GM21786 (cell line): Measurements from ENCODE around the gene BOLA1.
"Not testable (repeated sequence)": the region's sequence is repeated elsewhere in the genome, so short reads cannot be mapped to it uniquely, and the experiment has no call there.

Experiments used
- ATAC-seq: cut with Tn5 transposase; IDR thresholded peaks from one replicate; pipeline ENCODE4 v1.9.1; 2021; ENCODE audit not compliant: unreplicated experiment

The BOLA1 gene

GRCh38 chr1:149928401-149928724, 29.0 kb downstream of the BOLA1 start:
- ATAC-seq: no peak

DNA sequence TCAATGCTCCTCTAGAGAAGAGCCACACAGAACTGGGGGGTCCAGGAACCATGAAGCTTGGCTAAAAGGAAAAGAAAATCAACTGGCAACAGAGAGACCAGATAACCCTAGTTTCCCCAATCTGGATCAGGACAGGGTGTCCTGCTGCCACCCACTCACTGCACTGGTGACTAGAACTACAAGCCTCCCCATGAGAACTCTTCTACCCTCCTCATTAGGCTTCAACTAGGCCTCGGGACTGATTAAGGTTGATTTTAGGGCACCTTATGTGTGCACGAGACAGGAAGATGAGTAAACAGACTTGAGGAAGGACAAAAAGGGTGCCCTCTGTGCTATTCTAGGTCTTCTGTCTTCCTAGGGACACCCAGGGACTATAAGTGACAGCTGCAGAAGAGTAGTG, 30.5 kb downstream of the BOLA1 start:
- no peak for ATAC-seq

DNA sequence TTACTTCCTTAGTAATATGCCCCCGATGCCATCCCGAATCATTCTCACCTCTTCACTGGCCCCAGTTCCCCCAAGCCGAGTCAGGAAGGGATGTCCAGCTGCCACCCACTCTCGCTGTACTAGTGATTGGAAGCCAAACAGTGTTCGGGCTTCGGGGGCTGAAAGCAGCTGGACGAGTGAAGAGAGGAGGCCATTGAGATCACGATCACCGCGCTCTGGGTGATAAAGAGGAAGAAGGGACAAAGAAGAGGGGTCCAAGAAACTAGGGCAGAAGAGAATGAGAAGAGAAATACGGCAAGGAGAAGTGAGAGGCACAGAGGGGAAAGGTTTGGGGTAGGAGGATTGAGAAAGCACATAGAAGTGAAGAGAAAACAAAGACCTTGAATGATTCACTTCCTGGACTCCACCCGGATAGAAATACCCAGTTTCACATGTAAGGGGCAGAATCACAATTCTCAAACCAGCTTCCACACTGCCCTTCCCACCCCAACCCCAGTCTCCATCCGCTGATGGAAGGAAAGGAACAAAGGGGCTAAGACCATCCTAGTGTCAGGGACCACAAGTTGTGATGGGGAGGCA, 31.9 kb downstream of the BOLA1 start:
- ATAC-seq: no peak

GRCh38 chr1:149932474-149932873, 33.1 kb downstream of the BOLA1 start:
- ATAC-seq: no peak

DNA sequence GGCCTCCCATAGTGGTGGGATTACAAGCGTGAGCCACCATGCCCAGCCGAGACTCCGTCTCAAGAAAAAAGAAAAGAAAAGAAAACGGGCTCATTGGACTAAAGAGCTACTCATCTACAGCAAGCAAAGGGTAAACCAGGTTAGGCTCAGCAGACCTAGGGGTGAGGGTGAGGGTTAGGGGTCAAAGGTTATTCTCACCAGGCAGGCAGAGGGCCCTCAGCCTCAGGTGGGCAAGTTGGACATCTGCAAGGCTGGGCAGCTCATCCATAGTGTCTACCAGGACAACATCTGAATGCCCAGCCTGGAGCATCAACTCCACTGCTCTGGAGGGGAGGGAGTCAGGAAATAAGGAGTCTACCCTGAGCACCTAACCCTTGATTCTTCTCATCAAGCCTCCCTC, 33.8 kb downstream of the BOLA1 start:
- no peak for ATAC-seq

DNA sequence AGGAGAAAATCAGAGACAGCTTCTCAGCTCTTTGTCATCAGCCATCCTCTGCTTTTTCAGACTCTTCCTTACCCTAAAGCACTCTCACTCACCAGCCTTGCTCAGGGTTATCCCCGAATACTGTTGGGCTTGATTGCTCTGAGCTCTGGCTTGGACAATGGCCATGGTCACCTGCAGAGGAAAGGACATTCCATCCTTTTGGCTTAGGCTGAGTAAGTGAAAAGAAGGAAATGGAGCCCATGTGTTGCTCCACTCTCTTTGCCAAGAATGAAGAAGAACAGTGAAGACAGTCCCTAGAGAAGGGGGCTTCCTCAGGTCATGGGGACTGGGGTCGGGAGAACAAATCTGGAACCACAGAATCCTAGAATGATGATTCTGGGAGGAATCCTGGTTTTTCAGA, 35.0 kb downstream of the BOLA1 start:
- no peak for ATAC-seq

GRCh38 chr1:149936170-149936991, 37.0 kb downstream of the BOLA1 start, which contains the start of gene MTMR11:
MTMR11 (minus strand) TSS chr1:149936879; CDS start chr1:149936647, 232 bp downstream.
- ATAC-seq: no peak

- no peak for ATAC-seq
Observed at GRCh38 chr1:149936992-149937705, 37.8 kb downstream of the BOLA1 start.

DNA sequence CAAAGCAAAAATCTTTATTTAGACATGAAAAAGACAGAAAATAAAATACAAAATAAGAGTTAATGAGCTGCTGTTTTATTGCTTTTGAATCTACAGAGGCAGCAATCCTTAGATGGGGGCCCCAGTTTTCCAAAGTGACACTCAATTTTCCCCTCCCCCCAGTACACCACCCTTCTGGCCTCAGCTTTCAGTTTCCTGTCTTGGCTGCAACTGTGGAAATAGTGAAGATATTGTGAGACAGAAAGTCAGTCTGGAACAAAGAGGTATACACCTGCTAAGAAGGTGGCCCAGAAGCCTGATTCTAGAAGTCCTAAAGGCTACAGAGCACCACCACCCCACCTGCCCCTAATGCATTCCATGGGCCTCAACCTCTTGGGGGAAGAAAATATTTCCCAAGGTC, 38.4 kb downstream of the BOLA1 start:
- ATAC-seq: no peak

DNA sequence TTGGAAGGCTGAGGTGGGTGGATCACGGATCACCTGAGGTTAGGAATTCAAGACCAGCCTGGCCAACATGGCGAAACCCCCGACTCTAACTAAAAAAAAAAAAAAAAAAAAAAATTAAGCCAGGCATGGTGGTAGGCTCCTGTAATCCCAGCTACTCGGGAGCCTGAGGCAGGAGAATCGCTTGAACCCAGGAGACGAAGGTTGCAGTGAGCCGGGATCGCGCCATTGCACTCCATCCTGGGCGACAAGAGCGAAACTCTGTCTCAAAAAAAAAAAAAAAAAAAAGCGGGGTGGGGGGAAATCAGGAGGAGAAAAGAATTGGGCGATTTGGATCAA, 39.3 kb downstream of the BOLA1 start:
- not testable (repeated sequence) for ATAC-seq

- no peak for ATAC-seq
Observed at GRCh38 chr1:149940427-149940826, 41.1 kb downstream of the BOLA1 start.

DNA sequence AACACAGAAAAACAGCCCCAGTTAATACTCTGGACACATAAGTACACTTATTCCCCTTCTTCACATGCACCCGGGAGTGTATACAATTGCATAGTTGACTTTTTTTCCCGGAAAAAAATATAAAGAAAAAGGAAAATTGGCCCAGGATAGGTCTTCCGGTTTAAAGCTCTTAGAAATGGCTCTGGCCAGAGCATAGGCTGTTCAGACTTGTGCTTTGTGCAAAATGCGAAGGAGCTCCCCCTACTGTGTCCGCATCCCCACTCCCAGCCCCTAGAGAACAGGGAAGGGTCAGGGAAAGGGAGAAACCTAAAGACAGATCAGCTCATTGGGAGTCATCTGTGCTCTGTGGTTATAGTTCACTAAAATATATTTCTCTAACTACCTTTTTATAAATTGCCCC, 42.8 kb downstream of the BOLA1 start:
- no peak for ATAC-seq

DNA sequence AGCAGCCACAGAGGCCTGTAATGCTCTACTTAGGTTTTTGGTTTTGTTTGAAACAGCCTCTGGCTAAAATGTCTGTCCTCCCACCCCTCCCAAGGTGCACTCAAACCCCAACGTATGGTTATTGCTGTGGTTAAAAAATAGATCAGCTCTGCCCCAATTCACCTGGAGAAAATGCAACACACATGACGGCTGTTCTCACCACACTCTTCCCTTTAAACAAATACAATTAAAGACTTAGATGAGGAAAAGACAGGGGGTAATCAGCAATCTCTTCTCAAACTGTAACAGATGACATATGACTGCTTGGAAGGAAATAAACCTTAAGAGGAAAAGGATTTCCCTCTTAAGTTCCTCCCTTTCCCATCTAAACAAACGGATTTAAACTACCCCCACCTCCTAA, 43.5 kb downstream of the BOLA1 start:
- no peak for ATAC-seq

- no peak for ATAC-seq
Observed at GRCh38 chr1:149945206-149945605, 45.8 kb downstream of the BOLA1 start.

- ATAC-seq: no peak
Observed at GRCh38 chr1:149949911-149950310, 50.5 kb downstream of the BOLA1 start.
